Astrocyte of the spinal cord (primary cell): ENCODE measurements around the gene STK17B.

Source experiments
- DNase-seq: peaks from one replicate; pipeline ENCODE4 v3.0.0; 2011; ENCODE audit warnings: low read depth, low spot score
- H3K4me3 ChIP-seq: 2 replicates; pipeline ENCODE4 v1.5.1; 2011; ENCODE audit warnings: low read depth, mild to moderate bottlenecking, low read length, moderate library complexity
- in situ Hi-C: cut with HindIII; loops from 2 replicates; pipeline ENCODE4 v1.10.0; 2017; ENCODE audit warnings: low sequenced_read_pairs
- TF ChIP-seq, protein P1 (sequence below): IDR thresholded peaks from 2 replicates; pipeline ENCODE4 v1.5.1; 2012; ENCODE audit warnings: low read depth, mild to moderate bottlenecking, low read length, inconsistent platforms

STK17B gene

DNA sequence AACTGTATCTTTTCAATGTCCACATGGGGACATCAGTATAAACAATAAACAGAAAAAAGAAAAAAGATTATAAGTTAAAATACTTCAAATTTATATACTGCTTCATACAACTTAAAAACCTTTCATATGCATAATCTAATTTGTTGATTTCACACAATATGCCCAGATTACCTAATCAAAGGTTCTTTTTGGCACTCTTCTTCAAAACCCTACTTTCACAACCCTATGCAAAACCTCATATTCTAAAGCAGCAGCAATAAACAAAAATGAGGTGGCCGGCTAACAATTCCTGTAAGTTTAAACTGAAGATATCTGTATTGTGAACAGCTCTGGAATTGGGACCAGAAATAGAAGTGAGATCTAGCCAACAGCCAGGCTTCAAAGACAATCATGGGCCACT lies 28.6 kb downstream of the STK17B start:
- no peak for DNase-seq
- in situ Hi-C loops, result no loop called here

DNA sequence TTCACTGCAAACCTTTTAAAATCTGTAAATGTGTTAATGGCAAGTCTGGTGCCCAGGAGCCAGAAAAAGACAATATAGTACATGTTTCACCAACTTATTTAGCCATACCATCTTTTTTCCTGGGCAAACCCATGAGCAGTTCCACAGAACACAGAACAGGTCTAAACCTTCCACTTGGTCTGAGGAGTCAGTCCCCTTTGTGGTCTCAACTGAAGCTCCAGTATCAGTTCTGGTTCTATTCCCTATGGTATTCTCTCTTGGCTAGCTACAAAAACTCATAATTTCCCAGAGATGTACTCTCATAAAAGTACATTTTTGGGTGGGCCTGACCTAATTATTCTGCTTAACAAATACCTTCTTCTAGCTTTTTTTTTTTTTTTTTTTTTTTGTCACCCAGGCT lies 31.2 kb downstream of the STK17B start:
- TF ChIP-seq, protein P1, sequence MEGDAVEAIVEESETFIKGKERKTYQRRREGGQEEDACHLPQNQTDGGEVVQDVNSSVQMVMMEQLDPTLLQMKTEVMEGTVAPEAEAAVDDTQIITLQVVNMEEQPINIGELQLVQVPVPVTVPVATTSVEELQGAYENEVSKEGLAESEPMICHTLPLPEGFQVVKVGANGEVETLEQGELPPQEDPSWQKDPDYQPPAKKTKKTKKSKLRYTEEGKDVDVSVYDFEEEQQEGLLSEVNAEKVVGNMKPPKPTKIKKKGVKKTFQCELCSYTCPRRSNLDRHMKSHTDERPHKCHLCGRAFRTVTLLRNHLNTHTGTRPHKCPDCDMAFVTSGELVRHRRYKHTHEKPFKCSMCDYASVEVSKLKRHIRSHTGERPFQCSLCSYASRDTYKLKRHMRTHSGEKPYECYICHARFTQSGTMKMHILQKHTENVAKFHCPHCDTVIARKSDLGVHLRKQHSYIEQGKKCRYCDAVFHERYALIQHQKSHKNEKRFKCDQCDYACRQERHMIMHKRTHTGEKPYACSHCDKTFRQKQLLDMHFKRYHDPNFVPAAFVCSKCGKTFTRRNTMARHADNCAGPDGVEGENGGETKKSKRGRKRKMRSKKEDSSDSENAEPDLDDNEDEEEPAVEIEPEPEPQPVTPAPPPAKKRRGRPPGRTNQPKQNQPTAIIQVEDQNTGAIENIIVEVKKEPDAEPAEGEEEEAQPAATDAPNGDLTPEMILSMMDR, result no peak
- H3K4me3 ChIP-seq, result no peak overlapping the region
- in situ Hi-C loops, result no loop called here
- no peak for DNase-seq

More for the DNA sequence above, 28.6 kb downstream of the STK17B start:
- no peak overlapping the region for H3K4me3 ChIP-seq
- TF ChIP-seq, protein P1, result no peak

DNA sequence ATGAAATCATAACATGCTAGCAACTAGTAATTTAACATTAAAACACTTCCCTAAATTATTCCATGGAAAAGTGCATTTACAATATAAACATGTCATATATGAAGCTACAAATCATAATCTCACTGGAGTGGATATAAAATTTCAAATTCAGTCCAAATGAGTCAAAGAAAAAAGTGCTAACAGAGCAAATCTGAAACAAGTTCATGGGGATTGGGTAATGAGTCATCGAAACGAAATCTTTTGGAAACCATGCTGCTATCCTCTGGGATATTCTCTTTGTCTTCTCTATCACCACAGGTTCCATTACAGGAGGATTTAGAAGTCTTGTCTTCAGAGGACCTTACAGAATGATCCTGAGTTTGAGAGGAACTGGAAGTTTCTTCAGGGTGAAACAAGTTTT lies 34.1 kb downstream of the STK17B start:
- in situ Hi-C loops, result no loop called here
- no peak overlapping the region for H3K4me3 ChIP-seq
- DNase-seq, result peak; percentile 46
- TF ChIP-seq, protein P1, result no peak

DNA sequence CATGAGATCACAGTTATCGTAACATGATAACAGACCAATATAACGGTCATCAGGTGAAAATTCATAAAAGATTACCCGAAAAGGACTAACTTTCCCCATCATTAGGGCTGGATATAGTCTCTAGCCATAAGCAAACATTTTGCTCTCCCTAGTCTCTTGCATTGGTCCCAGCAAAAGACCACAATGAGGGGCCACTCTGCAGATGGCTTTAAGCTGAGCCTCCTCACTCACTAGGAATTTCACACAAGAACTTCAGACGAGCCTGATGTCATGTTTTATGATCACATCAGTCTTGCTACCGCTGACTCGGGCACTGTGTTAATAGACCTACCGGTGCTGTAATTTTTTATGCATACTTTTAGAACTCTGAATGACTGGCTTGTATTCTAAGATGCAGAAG lies 35.2 kb downstream of the STK17B start:
- no peak for DNase-seq

DNA sequence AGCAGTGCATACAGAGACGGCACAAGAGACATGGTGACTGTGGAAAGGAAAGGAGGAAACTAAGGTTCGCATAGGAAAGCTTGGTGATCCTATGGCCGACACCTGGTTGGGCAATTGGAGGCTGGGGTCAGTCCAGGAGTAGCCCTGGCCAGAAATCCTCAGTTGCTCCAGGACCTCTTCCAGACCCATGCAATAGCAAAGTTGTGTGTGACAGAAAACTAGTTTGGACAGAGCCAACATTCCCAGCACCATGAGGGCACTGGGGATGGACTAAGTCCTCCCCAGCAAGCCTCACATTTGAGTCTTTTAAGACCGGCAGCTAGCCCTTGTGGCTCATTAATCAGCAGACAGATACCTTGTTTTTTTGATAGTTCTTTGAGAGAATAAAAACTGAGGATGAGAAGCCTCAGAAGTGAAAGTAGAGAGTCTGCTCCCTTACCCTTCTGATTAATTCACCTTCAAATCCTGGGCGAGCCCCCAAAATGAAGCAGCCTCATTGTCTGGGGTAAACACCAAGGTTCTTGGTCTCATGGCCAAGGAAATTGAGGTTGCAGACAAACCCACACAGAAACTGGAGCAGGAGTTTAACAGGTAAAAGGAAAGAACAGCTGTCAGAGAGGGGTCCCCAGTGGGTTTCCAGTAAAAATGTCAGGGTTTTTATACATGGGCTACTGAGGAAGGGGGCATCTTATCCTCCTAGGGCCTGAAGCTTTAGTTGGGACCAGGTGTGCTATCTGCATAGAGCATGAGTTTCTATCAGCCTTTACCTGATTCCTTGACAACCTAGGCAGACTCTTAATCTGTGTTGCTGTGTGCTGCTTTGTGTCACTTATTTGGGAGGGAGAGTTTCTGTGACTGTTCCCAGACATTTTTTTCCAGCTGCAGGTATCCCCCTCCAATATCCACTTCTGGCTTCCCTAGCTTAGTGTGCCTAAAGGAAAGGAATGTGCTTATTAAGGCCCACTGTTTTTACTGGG lies 39.1 kb downstream of the STK17B start:
- DNase-seq, result peak; percentile 42
- in situ Hi-C loops, result no loop called here
- H3K4me3 ChIP-seq, result no peak overlapping the region
- TF ChIP-seq, protein P1, result no peak

More for the DNA sequence above, 35.2 kb downstream of the STK17B start:
- in situ Hi-C loops, result no loop called here
- TF ChIP-seq, protein P1, result no peak
- H3K4me3 ChIP-seq, result no peak overlapping the region

DNA sequence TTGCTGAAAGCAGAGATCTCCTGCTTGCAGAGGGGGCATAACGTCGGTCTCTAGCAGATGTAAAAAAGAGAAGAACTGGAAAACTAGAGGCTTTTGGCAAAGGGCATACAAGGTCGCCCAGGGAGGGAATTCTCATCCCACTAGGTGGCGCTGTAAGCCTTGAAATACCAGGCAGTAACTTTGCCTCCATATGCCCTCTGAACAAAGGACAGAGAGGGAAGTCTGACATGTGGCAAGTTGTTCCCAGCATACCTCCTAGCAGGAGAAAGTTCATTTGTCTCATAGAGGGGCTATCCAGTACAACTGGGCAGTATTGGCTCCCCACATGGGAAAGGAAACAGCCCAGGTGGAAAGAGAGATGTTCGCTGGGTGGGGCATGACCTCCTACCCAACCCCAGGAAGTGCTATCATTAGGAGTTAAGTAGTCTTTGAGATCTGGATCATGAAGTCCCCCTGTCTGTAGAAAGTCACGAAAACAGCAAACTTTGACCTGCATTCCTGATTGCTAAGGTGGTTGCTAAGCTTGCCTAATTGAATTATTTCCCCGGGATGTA lies 39.9 kb downstream of the STK17B start:
- in situ Hi-C loops, result no loop called here
- no peak overlapping the region for H3K4me3 ChIP-seq
- TF ChIP-seq, protein P1, result peak; percentile 24
- DNase-seq, result peak; percentile 29
